WTC11 (cell line): ENCODE data around the gene RIPK3. TPM values are rescaled to one million over a fixed set of nuclear protein-coding genes. Genes with fewer than 3 reads are reported as not detected.

Source experiments
- ATAC-seq: fragments of 200-7000 bp; cut with Tn5 transposase; 2 replicates; pipeline ENCODE4 v1.10.0; 2021; ENCODE audit warnings: mild to moderate bottlenecking, moderate library complexity
- Bru-seq: library from RNA; stranded (reverse); fragments of 400-500 nt; gene quantifications from one replicate; lab custom pipeline; 2021; lab: Mats Ljungman, UMichigan
- CTCF ChIA-PET: fragments of 300-600 bp; sonication (Branson Sonifier 250); formaldehyde crosslinking; loops from one replicate; lab custom pipeline; 2021; ENCODE audit warnings: antibody characterized with exemption; lab: Charles Lee
- POLR2A ChIA-PET: fragments of 350-600 bp; sonication (Branson Sonifier 250); formaldehyde crosslinking; loops from one replicate; lab custom pipeline; 2021; ENCODE audit warnings: antibody characterized with exemption; lab: Charles Lee
- DNase-seq: peaks from one replicate; pipeline ENCODE4 v3.0.0; 2021; ENCODE audit warnings: low spot score
- H3K27ac Mint-ChIP-seq: 2 replicates; pipeline ENCODE4 v1.8.0; 2021; ENCODE audit warnings: mixed read lengths
- H3K27me3 Mint-ChIP-seq: 2 replicates; pipeline ENCODE4 v1.8.0; 2021; ENCODE audit warnings: low read depth, mild to moderate bottlenecking, moderate library complexity, mixed read lengths
- H3K36me3 Mint-ChIP-seq: 2 replicates; pipeline ENCODE4 v1.8.0; 2021; ENCODE audit warnings: mixed read lengths
- H3K4me1 Mint-ChIP-seq: 2 replicates; pipeline ENCODE4 v1.8.0; 2022; ENCODE audit warnings: mixed read lengths
- H3K4me3 Mint-ChIP-seq: 2 replicates; pipeline ENCODE4 v1.8.0; 2021; ENCODE audit warnings: mild to moderate bottlenecking, moderate library complexity, mixed read lengths
- H3K9me3 Mint-ChIP-seq: 2 replicates; pipeline ENCODE4 v1.8.0; 2021; ENCODE audit warnings: mixed read lengths
- NFYB ChIP-seq: sonication (generic); formaldehyde crosslinking; conservative IDR thresholded peaks from 2 replicates; pipeline ENCODE4 v1.8.0; 2022; ENCODE audit warnings: low read depth, missing genetic modification reagents
- SP1 ChIP-seq: sonication (generic); formaldehyde crosslinking; conservative IDR thresholded peaks from 2 replicates; pipeline ENCODE4 v1.8.1; 2022; ENCODE audit warnings: missing genetic modification reagents
- long read RNA-seq, 3 experiments: library from RNA in 1 of 3; library from capped mRNA in 1 of 3; library from polyadenylated mRNA in 1 of 3; unstranded in 2 of 3; stranded (forward) in 1 of 3; transcript quantifications; one replicate each; pipeline ENCODE4 v2.0.0, GENCODE V29; 2021
- total RNA-seq: library from RNA; stranded (reverse); gene quantifications from 3 replicates; pipeline ENCODE4 v1.2.3, GENCODE V29; 2021
- TF ChIP-seq, protein P1 (sequence below): sonication (generic); formaldehyde crosslinking; IDR thresholded peaks from 2 replicates; pipeline ENCODE4 v1.8.1; 2022; ENCODE audit warnings: mild to moderate bottlenecking, missing genetic modification reagents, moderate library complexity, borderline replicate concordance
- TF ChIP-seq, protein P2 (sequence below): sonication (generic); formaldehyde crosslinking; IDR thresholded peaks from 2 replicates; pipeline ENCODE4 v1.8.0; 2022; ENCODE audit warnings: mild to moderate bottlenecking, missing genetic modification reagents
- TF ChIP-seq, protein P3 (sequence below): sonication (generic); formaldehyde crosslinking; conservative IDR thresholded peaks from 2 replicates; pipeline ENCODE4 v1.8.1; 2023; ENCODE audit warnings: mild to moderate bottlenecking, low read depth, missing genetic modification reagents, moderate library complexity
- TF ChIP-seq, protein P4 (sequence below): sonication (generic); formaldehyde crosslinking; IDR thresholded peaks from 2 replicates; pipeline ENCODE4 v1.8.1; 2023; ENCODE audit warnings: mild to moderate bottlenecking, missing genetic modification reagents, moderate library complexity
- TF ChIP-seq, protein P5 (sequence below): sonication (generic); formaldehyde crosslinking; IDR thresholded peaks from 2 replicates; pipeline ENCODE4 v1.8.0; 2022; ENCODE audit warnings: mild to moderate bottlenecking, missing genetic modification reagents
- TF ChIP-seq, protein P6 (sequence below): fragments of 250-450 bp; sonication (Bioruptor Pico); IDR thresholded peaks from 2 replicates; pipeline ENCODE4 v1.9.0; 2021; ENCODE audit warnings: mild to moderate bottlenecking, borderline replicate concordance

The RIPK3 gene
- total RNA-seq (0.37 to 1.2 TPM (median 0.83 TPM) in 3 replicates), Bru-seq, nascent RNA (percentile 24 among the genes with signal in this experiment)
- long read RNA-seq, experiment 1, result 0 reads
- long read RNA-seq, experiment 2, result 0 reads
- long read RNA-seq, experiment 3, partial matches to known transcripts, result 0 of 1 reads
- long read RNA-seq, experiment 3, other reads (novel, unspliced or antisense), result 0 of 1 reads

DNA sequence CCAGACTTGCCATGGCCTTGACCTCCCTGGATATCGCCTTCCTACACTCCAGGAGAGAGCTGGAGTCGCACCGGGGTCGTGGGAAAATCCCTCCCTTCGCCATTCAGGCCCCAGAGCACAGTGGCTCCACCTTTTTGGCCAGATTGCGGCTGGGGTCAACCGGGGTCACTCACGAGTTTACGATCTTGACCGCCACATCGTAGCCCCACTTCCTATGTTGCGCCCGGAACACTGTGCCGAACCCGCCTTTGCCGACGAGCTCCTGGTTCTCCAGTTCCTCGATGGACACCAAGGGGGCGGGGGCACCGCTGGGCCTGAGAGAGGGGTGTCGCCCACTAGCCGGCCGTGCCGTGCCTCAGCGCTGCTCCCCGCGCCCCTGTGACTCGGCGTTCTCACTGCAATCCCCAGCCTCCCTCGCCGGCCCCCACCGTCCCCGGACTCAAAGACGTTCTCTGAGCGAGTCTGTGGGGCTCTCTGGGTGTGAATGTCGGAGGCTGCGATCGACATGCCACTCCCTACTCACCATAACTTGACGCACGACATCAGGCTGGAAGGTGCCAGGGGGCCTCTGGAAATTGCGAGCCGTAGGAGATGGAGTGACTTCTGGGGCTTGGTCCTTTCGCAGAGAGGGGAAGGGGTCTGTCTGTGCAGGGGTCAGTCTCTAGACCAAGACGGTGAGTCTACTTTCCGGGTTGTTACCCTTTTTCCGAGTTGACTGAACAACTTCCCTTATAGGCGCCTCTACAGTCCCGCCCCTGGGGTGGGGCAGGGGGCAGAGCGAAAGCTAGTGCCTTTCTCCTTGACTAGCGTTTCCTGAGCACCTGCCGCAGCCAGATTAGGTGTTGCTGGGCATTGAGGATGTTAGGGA, at the start of gene RIPK3:
TSS of gene RIPK3 (minus strand) at position 708 of the 868 bp plus-strand sequence. CDS start at position 543, 165 bp downstream.
- DNase-seq, result peak; percentile 68
- ATAC-seq, result peak; percentile 69
- ChIA-PET POLR2A (no interaction called here), CTCF (interaction anchor here (1.0 to 17.1 kb wide), 11 partner anchors 12 to 246 kb away, joined by 3 to 518 read pairs (median 8); partner anchors contain the start of genes CBLN3, CIDEB, KHNYN and LTB4R)
- Mint-ChIP-seq H3K4me3 (peak within 1 kb of the TSS; percentile 80), H3K36me3 (no peaks in the 10 kb centered on the region), H3K27ac (no peak within 1 kb of the TSS), H3K27me3 (peaks cover 95% of the 10 kb centered on the region), H3K9me3 (no peaks in the 10 kb centered on the region), H3K4me1 (peaks cover 13% of the 10 kb centered on the region)
- peak; percentile 32; the same call in 1 of the 2 replicates for TF ChIP-seq SP1
- TF ChIP-seq, protein P1, sequence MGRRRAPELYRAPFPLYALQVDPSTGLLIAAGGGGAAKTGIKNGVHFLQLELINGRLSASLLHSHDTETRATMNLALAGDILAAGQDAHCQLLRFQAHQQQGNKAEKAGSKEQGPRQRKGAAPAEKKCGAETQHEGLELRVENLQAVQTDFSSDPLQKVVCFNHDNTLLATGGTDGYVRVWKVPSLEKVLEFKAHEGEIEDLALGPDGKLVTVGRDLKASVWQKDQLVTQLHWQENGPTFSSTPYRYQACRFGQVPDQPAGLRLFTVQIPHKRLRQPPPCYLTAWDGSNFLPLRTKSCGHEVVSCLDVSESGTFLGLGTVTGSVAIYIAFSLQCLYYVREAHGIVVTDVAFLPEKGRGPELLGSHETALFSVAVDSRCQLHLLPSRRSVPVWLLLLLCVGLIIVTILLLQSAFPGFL (CRISPR knock-in tag), result no peak
- TF ChIP-seq, protein P2, sequence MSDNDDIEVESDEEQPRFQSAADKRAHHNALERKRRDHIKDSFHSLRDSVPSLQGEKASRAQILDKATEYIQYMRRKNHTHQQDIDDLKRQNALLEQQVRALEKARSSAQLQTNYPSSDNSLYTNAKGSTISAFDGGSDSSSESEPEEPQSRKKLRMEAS (CRISPR knock-in tag), result peak; percentile 26; the same call in 1 of the 2 replicates

DNA sequence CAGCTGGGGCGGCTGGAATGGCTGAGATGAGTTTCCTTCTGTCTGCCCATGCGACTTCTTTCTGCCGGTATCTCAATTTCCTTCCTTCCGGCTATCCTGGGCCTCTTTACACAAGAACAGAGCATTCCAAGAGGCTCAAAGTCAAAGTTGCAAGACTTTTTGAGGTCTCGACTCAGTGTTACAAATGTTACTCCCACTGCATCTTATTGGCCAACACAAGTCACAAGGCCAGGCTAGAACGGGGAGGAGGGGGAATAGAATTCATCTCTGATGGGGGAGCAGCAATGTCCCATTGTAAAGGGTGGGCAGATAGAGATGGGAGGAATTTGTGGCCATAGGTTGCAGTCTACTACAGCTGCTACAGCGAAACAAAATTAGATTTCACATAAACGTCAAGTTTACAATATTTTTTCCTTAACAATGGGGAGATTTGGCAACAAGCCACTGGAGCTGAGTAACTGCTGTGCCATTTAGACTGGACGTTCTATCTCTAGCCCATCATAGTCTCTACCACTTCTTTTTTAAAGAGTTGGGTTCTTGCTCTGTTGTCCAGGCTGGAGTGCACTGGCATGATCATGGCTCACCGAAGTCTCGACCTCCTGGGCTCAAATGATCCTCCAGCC, 49.5 kb upstream of the RIPK3 start:
- Mint-ChIP-seq H3K36me3 (no peaks in the 10 kb centered on the region), H3K4me3 (no peak overlapping the region)
- ATAC-seq, result peak; percentile 28; the same call in 1 of the 2 replicates
- POLR2A ChIA-PET, result no interaction called here
- no peak for DNase-seq
- TF ChIP-seq, protein P3, sequence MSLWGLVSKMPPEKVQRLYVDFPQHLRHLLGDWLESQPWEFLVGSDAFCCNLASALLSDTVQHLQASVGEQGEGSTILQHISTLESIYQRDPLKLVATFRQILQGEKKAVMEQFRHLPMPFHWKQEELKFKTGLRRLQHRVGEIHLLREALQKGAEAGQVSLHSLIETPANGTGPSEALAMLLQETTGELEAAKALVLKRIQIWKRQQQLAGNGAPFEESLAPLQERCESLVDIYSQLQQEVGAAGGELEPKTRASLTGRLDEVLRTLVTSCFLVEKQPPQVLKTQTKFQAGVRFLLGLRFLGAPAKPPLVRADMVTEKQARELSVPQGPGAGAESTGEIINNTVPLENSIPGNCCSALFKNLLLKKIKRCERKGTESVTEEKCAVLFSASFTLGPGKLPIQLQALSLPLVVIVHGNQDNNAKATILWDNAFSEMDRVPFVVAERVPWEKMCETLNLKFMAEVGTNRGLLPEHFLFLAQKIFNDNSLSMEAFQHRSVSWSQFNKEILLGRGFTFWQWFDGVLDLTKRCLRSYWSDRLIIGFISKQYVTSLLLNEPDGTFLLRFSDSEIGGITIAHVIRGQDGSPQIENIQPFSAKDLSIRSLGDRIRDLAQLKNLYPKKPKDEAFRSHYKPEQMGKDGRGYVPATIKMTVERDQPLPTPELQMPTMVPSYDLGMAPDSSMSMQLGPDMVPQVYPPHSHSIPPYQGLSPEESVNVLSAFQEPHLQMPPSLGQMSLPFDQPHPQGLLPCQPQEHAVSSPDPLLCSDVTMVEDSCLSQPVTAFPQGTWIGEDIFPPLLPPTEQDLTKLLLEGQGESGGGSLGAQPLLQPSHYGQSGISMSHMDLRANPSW (CRISPR knock-in tag), result no peak
- TF ChIP-seq, protein P4, sequence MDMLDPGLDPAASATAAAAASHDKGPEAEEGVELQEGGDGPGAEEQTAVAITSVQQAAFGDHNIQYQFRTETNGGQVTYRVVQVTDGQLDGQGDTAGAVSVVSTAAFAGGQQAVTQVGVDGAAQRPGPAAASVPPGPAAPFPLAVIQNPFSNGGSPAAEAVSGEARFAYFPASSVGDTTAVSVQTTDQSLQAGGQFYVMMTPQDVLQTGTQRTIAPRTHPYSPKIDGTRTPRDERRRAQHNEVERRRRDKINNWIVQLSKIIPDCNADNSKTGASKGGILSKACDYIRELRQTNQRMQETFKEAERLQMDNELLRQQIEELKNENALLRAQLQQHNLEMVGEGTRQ, result peak; percentile 64
- peak; percentile 62 for TF ChIP-seq NFYB
- TF ChIP-seq, protein P5, sequence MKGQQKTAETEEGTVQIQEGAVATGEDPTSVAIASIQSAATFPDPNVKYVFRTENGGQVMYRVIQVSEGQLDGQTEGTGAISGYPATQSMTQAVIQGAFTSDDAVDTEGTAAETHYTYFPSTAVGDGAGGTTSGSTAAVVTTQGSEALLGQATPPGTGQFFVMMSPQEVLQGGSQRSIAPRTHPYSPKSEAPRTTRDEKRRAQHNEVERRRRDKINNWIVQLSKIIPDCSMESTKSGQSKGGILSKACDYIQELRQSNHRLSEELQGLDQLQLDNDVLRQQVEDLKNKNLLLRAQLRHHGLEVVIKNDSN (CRISPR knock-in tag), result 0 out of 2 replicates have a peak, but pooled peaks have one; percentile 29
- TF ChIP-seq, protein P6, sequence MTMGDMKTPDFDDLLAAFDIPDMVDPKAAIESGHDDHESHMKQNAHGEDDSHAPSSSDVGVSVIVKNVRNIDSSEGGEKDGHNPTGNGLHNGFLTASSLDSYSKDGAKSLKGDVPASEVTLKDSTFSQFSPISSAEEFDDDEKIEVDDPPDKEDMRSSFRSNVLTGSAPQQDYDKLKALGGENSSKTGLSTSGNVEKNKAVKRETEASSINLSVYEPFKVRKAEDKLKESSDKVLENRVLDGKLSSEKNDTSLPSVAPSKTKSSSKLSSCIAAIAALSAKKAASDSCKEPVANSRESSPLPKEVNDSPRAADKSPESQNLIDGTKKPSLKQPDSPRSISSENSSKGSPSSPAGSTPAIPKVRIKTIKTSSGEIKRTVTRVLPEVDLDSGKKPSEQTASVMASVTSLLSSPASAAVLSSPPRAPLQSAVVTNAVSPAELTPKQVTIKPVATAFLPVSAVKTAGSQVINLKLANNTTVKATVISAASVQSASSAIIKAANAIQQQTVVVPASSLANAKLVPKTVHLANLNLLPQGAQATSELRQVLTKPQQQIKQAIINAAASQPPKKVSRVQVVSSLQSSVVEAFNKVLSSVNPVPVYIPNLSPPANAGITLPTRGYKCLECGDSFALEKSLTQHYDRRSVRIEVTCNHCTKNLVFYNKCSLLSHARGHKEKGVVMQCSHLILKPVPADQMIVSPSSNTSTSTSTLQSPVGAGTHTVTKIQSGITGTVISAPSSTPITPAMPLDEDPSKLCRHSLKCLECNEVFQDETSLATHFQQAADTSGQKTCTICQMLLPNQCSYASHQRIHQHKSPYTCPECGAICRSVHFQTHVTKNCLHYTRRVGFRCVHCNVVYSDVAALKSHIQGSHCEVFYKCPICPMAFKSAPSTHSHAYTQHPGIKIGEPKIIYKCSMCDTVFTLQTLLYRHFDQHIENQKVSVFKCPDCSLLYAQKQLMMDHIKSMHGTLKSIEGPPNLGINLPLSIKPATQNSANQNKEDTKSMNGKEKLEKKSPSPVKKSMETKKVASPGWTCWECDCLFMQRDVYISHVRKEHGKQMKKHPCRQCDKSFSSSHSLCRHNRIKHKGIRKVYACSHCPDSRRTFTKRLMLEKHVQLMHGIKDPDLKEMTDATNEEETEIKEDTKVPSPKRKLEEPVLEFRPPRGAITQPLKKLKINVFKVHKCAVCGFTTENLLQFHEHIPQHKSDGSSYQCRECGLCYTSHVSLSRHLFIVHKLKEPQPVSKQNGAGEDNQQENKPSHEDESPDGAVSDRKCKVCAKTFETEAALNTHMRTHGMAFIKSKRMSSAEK (CRISPR knock-in tag), result no peak
- TF ChIP-seq, all 79 proteins: peak for 3
- CTCF ChIA-PET, result interaction anchor here (0.8 to 1.4 kb wide), 6 partner anchors 9 to 47 kb away, joined by 3 to 5 read pairs (median 3); no protein-coding TSS in a partner anchor
- Mint-ChIP-seq H3K27me3 (no peaks in the 10 kb centered on the region; the same call in 1 of the 2 replicates), H3K27ac (no peak overlapping the region), H3K4me1 (peaks cover 21% of the 10 kb centered on the region), H3K9me3 (no peaks in the 10 kb centered on the region)
